ENCODE results near the gene PHAX. TPM values are rescaled to one million over a fixed set of nuclear protein-coding genes. Genes with fewer than 3 reads are reported as not detected.

The PHAX gene
- total RNA-seq, 1 experiment from 2014 or later: 46.2 TPM

GRCh38 chr5:126635585-126635984 lies 34.8 kb downstream of the PHAX start:
- Histone ChIP-seq H3K27me3 (ENCODE audit: control insufficient read depth, insufficient read depth, low read length) (no peaks in the 10 kb centered on the region), H3K9me3 (ENCODE audit: control insufficient read depth, insufficient read depth, low read depth, low read length) (no peaks in the 10 kb centered on the region), H3K36me3 (ENCODE audit: control insufficient read depth, insufficient read depth, low read length) (no peaks in the 10 kb centered on the region), H3K4me1 (ENCODE audit: control insufficient read depth, insufficient read depth, low read length) (no peaks in the 10 kb centered on the region; the same call in 1 of the 2 replicates), H3K27ac (ENCODE audit: low read length) (no peak overlapping the region), H3K4me3 (ENCODE audit: low read depth in 2 of 2, low read length in 2 of 2) (no peak overlapping the region)
- CTCF ChIA-PET: interaction anchor here (0.6 kb wide), 1 partner anchor 21 kb away, joined by 3 read pairs; no protein-coding TSS in a partner anchor
- no TSS peak for BruUV-seq (replicated peaks)
- POLR2A ChIA-PET: no interaction called here
- no peak for ATAC-seq
- intact Hi-C loops (cut with micrococcal nuclease; ENCODE audit: unreplicated experiment) (no loop called here), in situ Hi-C loops (cut with HindIII; ENCODE audit: low pct_unique_long_range_greater_than_20kb, low sequenced_read_pairs) (no loop called here)
- TF ChIP-seq SIN3A (IDR thresholded peaks at IDR 0.05; ENCODE audit: borderline replicate concordance, insufficient read depth, low read depth, low read length) (no peak), POLR2AphosphoS5 (IDR thresholded peaks at IDR 0.05; ENCODE audit: low read depth, low read length) (no peak), REST (IDR thresholded peaks at IDR 0.05; ENCODE audit: insufficient read depth in 1 of 2, low read depth in 2 of 2, low read length in 1 of 2) (no peak), TCF7L2 (IDR thresholded peaks at IDR 0.05; ENCODE audit: low read depth, low read length) (no peak), CTCF (IDR thresholded peaks at IDR 0.05) (no peak)
- no peak for DNase-seq (ENCODE audit: low read depth, low spot score)

GRCh38 chr5:126636956-126637355 lies 36.2 kb downstream of the PHAX start:
- TF ChIP-seq TCF7L2 (IDR thresholded peaks at IDR 0.05; ENCODE audit: low read depth, low read length): no peak
- no peak for TF ChIP-seq REST (IDR thresholded peaks at IDR 0.05; ENCODE audit: insufficient read depth in 1 of 2, low read depth in 2 of 2, low read length in 1 of 2)
- no peak overlapping the region for H3K27ac ChIP-seq (ENCODE audit: low read length)
- DNase-seq (ENCODE audit: low read depth, low spot score) (no peak), ATAC-seq (no peak)
- in situ Hi-C loops (cut with HindIII; ENCODE audit: low pct_unique_long_range_greater_than_20kb, low sequenced_read_pairs): no loop called here
- POLR2A ChIA-PET: no interaction called here
- no peak overlapping the region for H3K4me3 ChIP-seq (ENCODE audit: low read depth in 2 of 2, low read length in 2 of 2)
- intact Hi-C loops (cut with micrococcal nuclease; ENCODE audit: unreplicated experiment): no loop called here
- BruUV-seq (replicated peaks): no TSS peak
- H3K9me3 ChIP-seq (ENCODE audit: control insufficient read depth, insufficient read depth, low read depth, low read length): no peaks in the 10 kb centered on the region
- no peaks in the 10 kb centered on the region for H3K36me3 ChIP-seq (ENCODE audit: control insufficient read depth, insufficient read depth, low read length)
- no peaks in the 10 kb centered on the region for H3K27me3 ChIP-seq (ENCODE audit: control insufficient read depth, insufficient read depth, low read length)
- H3K4me1 ChIP-seq (ENCODE audit: control insufficient read depth, insufficient read depth, low read length): no peaks in the 10 kb centered on the region; the same call in 1 of the 2 replicates
- CTCF ChIA-PET: no interaction called here
